ENCODE data around the gene GRID2.
"Not testable (repeated sequence)": the region's sequence is repeated elsewhere in the genome, so short reads cannot be mapped to it uniquely, and the experiment has no call there.

DNA sequence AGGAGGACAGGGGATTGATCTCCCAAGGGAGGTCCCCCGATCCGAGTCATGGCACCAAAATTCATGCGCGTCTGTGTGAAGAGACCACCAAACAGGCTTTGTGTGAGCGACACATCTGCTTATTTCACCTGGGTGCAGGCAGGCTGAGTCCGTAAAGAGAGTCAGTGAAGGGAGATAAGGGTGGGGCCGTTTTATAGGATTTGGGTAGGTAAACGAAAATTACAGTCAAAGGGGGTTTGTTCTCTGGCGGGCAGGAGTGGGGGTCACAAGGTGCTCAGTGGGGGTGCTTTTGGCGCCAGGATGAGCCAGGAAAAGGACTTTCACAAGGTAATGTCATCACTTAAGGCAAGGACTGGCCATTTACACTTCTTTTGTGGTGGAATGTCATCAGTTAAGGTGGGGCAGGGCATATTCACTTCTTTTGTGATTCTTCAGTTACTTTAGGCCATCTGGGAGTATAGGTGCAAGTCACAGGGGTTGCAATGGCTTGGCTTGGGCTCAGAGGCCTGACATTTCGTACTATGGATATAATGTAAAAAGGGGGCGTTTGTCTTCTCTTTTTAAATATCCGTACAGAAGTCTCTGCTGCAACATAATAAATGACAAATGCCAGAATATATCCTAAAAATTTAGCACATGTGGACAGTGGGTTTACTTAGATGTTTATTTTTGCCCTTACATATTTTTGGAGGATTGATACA, 140.5 kb downstream of the GRID2 start:
- TF ChIP-seq CTCF, POLR2A, POLR2AphosphoS5, EP300 (IDR thresholded peaks at IDR 0.05): not testable (repeated sequence)

Measured in stomach (tissue), 4 donors.